Neuronal stem cell (in vitro differentiated cells): ENCODE results near the gene WNT6.

Experiments
- DNase-seq: peaks from one replicate; pipeline ENCODE4 v3.0.0-alpha.2; 2013; ENCODE audit warnings: low spot score
- H2AFZ ChIP-seq: one replicate; pipeline ENCODE4 v1.6.1; 2013; ENCODE audit warnings: mild to moderate bottlenecking, low read length, inconsistent platforms
- H2AK5ac ChIP-seq: 2 replicates; pipeline ENCODE4 v1.6.1; 2013; ENCODE audit warnings: low read depth, mild to moderate bottlenecking, inconsistent platforms, low read length, moderate library complexity, mixed read lengths
- H2BK120ac ChIP-seq: 2 replicates; pipeline ENCODE4 v1.6.1; 2013; ENCODE audit warnings: low read depth, mild to moderate bottlenecking, inconsistent platforms, low read length, moderate library complexity, mixed read lengths
- H2BK12ac ChIP-seq: one replicate; pipeline ENCODE4 v1.6.1; 2013; ENCODE audit warnings: low read length, inconsistent platforms
- H2BK15ac ChIP-seq: 2 replicates; pipeline ENCODE4 v1.6.1; 2013; ENCODE audit warnings: mild to moderate bottlenecking, low read length, inconsistent platforms, mixed read lengths
- H2BK5ac ChIP-seq: one replicate; pipeline ENCODE4 v1.6.1; 2013; ENCODE audit warnings: inconsistent platforms, mild to moderate bottlenecking, low read length, moderate library complexity
- H3K14ac ChIP-seq: one replicate; pipeline ENCODE4 v1.6.1; 2013; ENCODE audit warnings: low read length, inconsistent platforms
- H3K18ac ChIP-seq: 2 replicates; pipeline ENCODE4 v1.6.1; 2013; ENCODE audit warnings: low read length, inconsistent platforms
- H3K23ac ChIP-seq: 2 replicates; pipeline ENCODE4 v1.6.1; 2013; ENCODE audit warnings: low read depth, mild to moderate bottlenecking, mixed read lengths, low read length, inconsistent platforms; ENCODE audit not compliant: poor library complexity
- H3K27ac ChIP-seq: replicated peaks from 3 replicates; pipeline ENCODE4 v1.5.1; 2013; ENCODE audit warnings: low read length, inconsistent platforms
- H3K27me3 ChIP-seq, 3 experiments: 2 replicates each; pipeline ENCODE4 v1.6.1; 2013; ENCODE audit warnings: low read length in 3 of 3, mild to moderate bottlenecking in 2 of 3, inconsistent platforms in 1 of 3, low read depth in 1 of 3, mixed read lengths in 1 of 3, moderate library complexity in 1 of 3; ENCODE audit not compliant: control insufficient read depth in 3 of 3, insufficient read depth in 3 of 3
- H3K36me3 ChIP-seq, 2 donors: replicated peaks in 1 of 2; 2 replicates each; pipeline ENCODE4 v1.6.1; 2013; ENCODE audit warnings: low read length in 2 of 2; ENCODE audit not compliant: control insufficient read depth in 2 of 2, insufficient read depth in 2 of 2
- H3K4ac ChIP-seq: 2 replicates; pipeline ENCODE4 v1.6.1; 2013; ENCODE audit warnings: inconsistent platforms, mild to moderate bottlenecking, low read length, moderate library complexity
- H3K4me1 ChIP-seq, 2 donors: 1 replicate in 1 of 2; 2 replicates in 1 of 2; pipeline ENCODE4 v1.6.1; 2013; ENCODE audit warnings: low read length in 2 of 2, low read depth in 1 of 2; ENCODE audit not compliant: control insufficient read depth in 2 of 2, insufficient read depth in 1 of 2
- H3K4me2 ChIP-seq: one replicate; pipeline ENCODE4 v1.6.1; 2013; ENCODE audit warnings: mild to moderate bottlenecking, low read length, inconsistent platforms; ENCODE audit not compliant: insufficient read depth, poor library complexity, severe bottlenecking
- H3K4me3 ChIP-seq, 2 donors: 2 replicates each; pipeline ENCODE4 v1.5.1; 2013; ENCODE audit warnings: low read length in 2 of 2, mild to moderate bottlenecking in 2 of 2, inconsistent platforms in 1 of 2, moderate library complexity in 1 of 2
- H3K79me1 ChIP-seq: one replicate; pipeline ENCODE4 v1.6.1; 2013; ENCODE audit warnings: low read depth, mild to moderate bottlenecking, inconsistent platforms, low read length, moderate library complexity
- H3K9ac ChIP-seq: one replicate; pipeline ENCODE4 v1.6.1; 2013; ENCODE audit warnings: mild to moderate bottlenecking, low read depth, low read length, inconsistent platforms; ENCODE audit not compliant: poor library complexity
- H3K9me3 ChIP-seq, 2 donors: replicated peaks in 1 of 2; 2 replicates each; pipeline versions ENCODE3 to v1.6.1; 2013; ENCODE audit warnings: low read length in 2 of 2, mild to moderate bottlenecking in 2 of 2, inconsistent platforms in 1 of 2, low read depth in 1 of 2, mixed read lengths in 1 of 2, moderate library complexity in 1 of 2; ENCODE audit not compliant: control insufficient read depth in 2 of 2, insufficient read depth in 1 of 2
- H4K8ac ChIP-seq: one replicate; pipeline ENCODE4 v1.6.1; 2013; ENCODE audit warnings: low read depth, mild to moderate bottlenecking, inconsistent platforms, low read length, moderate library complexity
- H4K91ac ChIP-seq: one replicate; pipeline ENCODE4 v1.6.1; 2013; ENCODE audit warnings: low read length, low read depth, mild to moderate bottlenecking, inconsistent platforms; ENCODE audit not compliant: poor library complexity
- WGBS, 2 donors: extraction: QIAGEN DNeasy Blood & Tissue Kit; methylation state at CpG; one replicate each; pipeline ENCODE4 v1.1.7; 2013; ENCODE audit warnings: missing lambda C conversion rate in 2 of 2, mixed read lengths in 1 of 2; ENCODE audit not compliant: insufficient read length in 2 of 2, insufficient replicate concordance in 1 of 2; ENCODE audit errors: extremely low coverage in 2 of 2; 5-methylcytosine and 5-hydroxymethylcytosine counted together

Gene WNT6

DNA sequence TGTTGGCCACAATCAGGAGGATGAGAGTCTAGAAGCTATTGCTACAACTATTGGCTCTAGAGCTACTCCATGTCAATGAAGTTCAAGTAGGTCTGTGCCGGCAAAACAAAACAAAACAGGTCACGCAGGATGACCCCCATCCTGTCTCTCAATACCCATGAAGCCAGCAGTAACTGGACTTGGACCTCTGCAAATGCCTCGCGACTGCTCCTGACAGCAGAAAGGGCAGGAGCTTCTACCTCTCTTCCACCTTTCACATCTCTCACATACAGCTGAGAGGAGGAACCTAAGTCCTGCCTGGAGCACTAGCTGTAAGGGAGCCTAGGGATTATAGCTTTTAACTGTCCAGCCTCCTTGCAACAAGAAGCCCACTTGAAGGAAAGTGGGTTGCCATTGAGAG lies 44.0 kb upstream of the WNT6 start:
- no peak overlapping the region for H3K4me3 ChIP-seq
- no peaks in the 10 kb centered on the region for H3K4me1 ChIP-seq
- no peak overlapping the region for H3K23ac ChIP-seq
- H3K79me1 ChIP-seq: no peaks in the 10 kb centered on the region
- no peak overlapping the region for H2BK12ac ChIP-seq
- no CpG with 5 or more reads among the region's 4 CpGs for WGBS, 2 donors
- H3K9me3 ChIP-seq: no peaks in the 10 kb centered on the region
- no peak overlapping the region for H3K4me2 ChIP-seq
- H2BK5ac ChIP-seq: no peak overlapping the region
- H3K9ac ChIP-seq: no peak overlapping the region
- no peak overlapping the region for H2AK5ac ChIP-seq
- H3K4ac ChIP-seq: no peak overlapping the region
- no peak overlapping the region for H4K8ac ChIP-seq
- H2AFZ ChIP-seq: no peak overlapping the region
- H3K18ac ChIP-seq: no peak overlapping the region
- DNase-seq: no peak
- no peak overlapping the region for H3K27ac ChIP-seq
- H2BK120ac ChIP-seq: no peak overlapping the region
- no peak overlapping the region for H3K14ac ChIP-seq
- H2BK15ac ChIP-seq: no peak overlapping the region
- H3K36me3 ChIP-seq: no peaks in the 10 kb centered on the region
- H4K91ac ChIP-seq: no peak overlapping the region
- H3K27me3 ChIP-seq: peaks cover 0 to 2% (median 0%) of the 10 kb centered on the region in 3 experiments

DNA sequence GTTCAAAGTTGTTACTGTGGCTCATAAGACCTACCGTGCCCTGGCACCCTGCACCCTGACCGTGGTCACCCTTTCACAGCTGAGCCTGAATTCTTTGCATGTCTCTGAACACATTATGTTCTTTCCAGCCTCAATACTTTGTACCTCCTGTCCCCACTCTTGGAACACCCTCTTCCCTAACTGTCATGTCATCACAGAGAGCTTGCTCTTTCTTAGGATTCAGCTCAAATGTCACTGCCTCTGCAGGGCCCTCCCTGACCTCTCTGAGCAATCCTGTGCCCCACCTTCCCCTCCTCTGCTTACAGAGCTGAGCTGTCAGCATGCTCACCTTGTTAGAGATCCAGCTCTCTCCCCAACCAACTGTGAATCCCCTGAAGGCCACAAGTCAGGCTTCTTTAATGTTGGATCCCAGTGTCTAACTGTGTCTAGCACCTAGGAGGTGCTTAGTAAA lies 43.0 kb upstream of the WNT6 start:
- Histone ChIP-seq H2BK5ac (no peak overlapping the region), H2AFZ (no peak overlapping the region), H3K9ac (no peak overlapping the region), H4K91ac (no peak overlapping the region), H3K79me1 (no peaks in the 10 kb centered on the region), H2AK5ac (no peak overlapping the region), H3K4me3 (no peak overlapping the region), H3K27ac (no peak overlapping the region), H2BK120ac (no peak overlapping the region), H3K4me2 (no peak overlapping the region), H3K23ac (no peak overlapping the region), H3K4ac (no peak overlapping the region), H3K14ac (peak overlapping the region; percentile 47), H3K4me1 (no peaks in the 10 kb centered on the region), H2BK12ac (no peak overlapping the region), H4K8ac (no peak overlapping the region), H2BK15ac (no peak overlapping the region), H3K18ac (no peak overlapping the region), H3K36me3 (no peaks in the 10 kb centered on the region), H3K9me3 (no peaks in the 10 kb centered on the region), H3K27me3 (peaks cover 0 to 2% (median 0%) of the 10 kb centered on the region in 3 experiments)
- no CpG with 5 or more reads among the region's 2 CpGs for WGBS, 2 donors
- DNase-seq: no peak

DNA sequence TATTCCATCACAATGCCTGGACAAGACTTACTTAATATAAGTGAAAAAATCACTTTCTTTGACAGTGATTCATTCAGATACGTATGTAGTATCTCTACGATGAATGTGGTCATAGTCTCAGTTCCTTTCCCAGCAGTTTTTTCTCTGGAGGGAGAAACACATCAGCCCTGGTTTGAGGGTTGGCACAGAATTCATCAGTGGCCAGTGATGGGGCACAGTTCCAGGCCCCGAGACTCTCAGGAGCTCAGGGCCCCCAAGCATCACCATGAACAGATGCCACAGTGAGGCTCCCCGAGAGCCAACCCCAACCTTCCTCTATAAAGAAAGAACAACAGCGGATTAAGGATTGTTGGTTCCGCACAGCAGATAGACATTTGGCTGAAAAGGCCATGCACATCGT lies 40.5 kb upstream of the WNT6 start:
- no peak overlapping the region for H2BK5ac ChIP-seq
- no peak overlapping the region for H3K23ac ChIP-seq
- peaks cover 0 to 12% (median 0%) of the 10 kb centered on the region in 3 experiments for H3K27me3 ChIP-seq
- no peak overlapping the region for H4K8ac ChIP-seq
- no peak overlapping the region for H3K4me3 ChIP-seq
- H3K4me2 ChIP-seq: no peak overlapping the region
- H3K79me1 ChIP-seq: no peaks in the 10 kb centered on the region
- H2BK15ac ChIP-seq: no peak overlapping the region
- no peak overlapping the region for H3K4ac ChIP-seq
- H3K27ac ChIP-seq: no peak overlapping the region
- no peak overlapping the region for H2BK12ac ChIP-seq
- WGBS, 2 donors: no CpG with 5 or more reads among the region's 7 CpGs
- no peak overlapping the region for H2AFZ ChIP-seq
- no peak overlapping the region for H2BK120ac ChIP-seq
- no peak for DNase-seq
- no peak overlapping the region for H4K91ac ChIP-seq
- H2AK5ac ChIP-seq: no peak overlapping the region
- no peaks in the 10 kb centered on the region for H3K9me3 ChIP-seq
- no peaks in the 10 kb centered on the region for H3K36me3 ChIP-seq
- H3K14ac ChIP-seq: no peak overlapping the region
- no peak overlapping the region for H3K18ac ChIP-seq
- H3K4me1 ChIP-seq: no peaks in the 10 kb centered on the region
- H3K9ac ChIP-seq: no peak overlapping the region

DNA sequence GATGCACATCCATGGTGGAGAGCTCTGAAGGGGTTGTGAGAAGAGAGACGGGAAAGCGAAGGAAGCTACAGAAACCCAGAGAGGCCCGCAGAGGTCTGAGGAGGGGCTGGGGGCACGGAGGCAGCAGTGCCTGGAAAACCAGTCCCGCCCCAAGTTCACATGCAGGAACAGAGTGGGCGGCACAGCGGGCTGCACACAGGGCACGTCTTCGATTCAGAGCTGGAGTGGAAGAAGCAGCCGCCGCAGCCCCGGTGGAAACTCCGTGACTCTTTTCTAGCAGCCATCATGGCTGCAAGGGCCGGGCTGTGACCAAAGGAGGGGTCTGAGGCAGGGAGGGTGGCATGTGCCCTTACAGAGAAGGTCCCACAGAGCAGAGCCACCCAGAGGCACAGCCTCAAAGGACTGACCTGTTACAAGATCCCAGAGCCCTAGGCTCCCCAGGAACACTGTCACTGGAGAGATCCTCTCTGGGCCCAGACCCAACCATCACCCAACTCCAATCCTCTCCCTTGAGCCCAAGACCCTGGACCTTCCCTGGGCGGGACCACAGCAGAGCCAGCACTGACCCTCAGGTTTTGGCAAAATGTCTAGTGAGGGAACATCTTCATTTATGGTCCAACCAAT lies 38.7 kb upstream of the WNT6 start:
- no CpG with 5 or more reads among the region's 15 CpGs for WGBS, 2 donors
- no peak overlapping the region for H3K27ac ChIP-seq
- no peak for DNase-seq

More for the DNA sequence above, 38.7 kb upstream of the WNT6 start:
- H3K4me2 ChIP-seq: no peak overlapping the region
- H2AK5ac ChIP-seq: no peak overlapping the region
- no peak overlapping the region for H2BK12ac ChIP-seq
- no peak overlapping the region for H3K4me3 ChIP-seq
- H3K36me3 ChIP-seq: no peaks in the 10 kb centered on the region
- H3K23ac ChIP-seq: peak overlapping the region; percentile 32
- no peak overlapping the region for H2AFZ ChIP-seq
- H3K27me3 ChIP-seq: peaks cover 0 to 10% (median 0%) of the 10 kb centered on the region in 3 experiments
- no peak overlapping the region for H2BK5ac ChIP-seq
- no peak overlapping the region for H3K4ac ChIP-seq
- H3K4me1 ChIP-seq: no peaks in the 10 kb centered on the region
- no peak overlapping the region for H2BK120ac ChIP-seq
- no peak overlapping the region for H3K18ac ChIP-seq
- H3K9ac ChIP-seq: no peak overlapping the region
- H3K9me3 ChIP-seq: no peaks in the 10 kb centered on the region
- no peaks in the 10 kb centered on the region for H3K79me1 ChIP-seq
- H4K91ac ChIP-seq: no peak overlapping the region
- H2BK15ac ChIP-seq: no peak overlapping the region
- H3K14ac ChIP-seq: no peak overlapping the region
- H4K8ac ChIP-seq: no peak overlapping the region
